PC-9 (cell line): ENCODE measurements around the gene TRIO. TPM values are rescaled to one million over a fixed set of nuclear protein-coding genes. Genes with fewer than 3 reads are reported as not detected.

ENCODE experiments used
- BruUV-seq: library from RNA; stranded (reverse); fragments of 400-500 nt; replicated peaks from 2 replicates; lab custom pipeline; 2021; lab: Mats Ljungman, UMichigan
- CTCF ChIA-PET: fragments of 300-600 bp; sonication (Branson Sonifier 250); formaldehyde crosslinking; loops from one replicate; lab custom pipeline; 2022; ENCODE audit warnings: antibody characterized with exemption; lab: Charles Lee
- POLR2A ChIA-PET: fragments of 300-600 bp; sonication (Branson Sonifier 250); formaldehyde crosslinking; loops from one replicate; lab custom pipeline; 2022; ENCODE audit warnings: antibody characterized with exemption; ENCODE audit not compliant: unreplicated experiment; lab: Charles Lee
- DNase-seq, 2 experiments: peaks; one replicate each; pipeline versions ENCODE4 v3.0.0 to v3.0.0-alpha.2; 2015 to 2022; ENCODE audit warnings: mixed read lengths in 1 of 2
- H2AFZ ChIP-seq: fragments of 200-600 bp; sonication (generic); 2 replicates; pipeline ENCODE4 v1.8.1; 2017; ENCODE audit warnings: antibody characterized with exemption
- H3F3A ChIP-seq: fragments of 200-600 bp; sonication (generic); 2 replicates; pipeline ENCODE4 v1.8.1; 2017; ENCODE audit warnings: antibody characterized with exemption, mild to moderate bottlenecking, low read depth; ENCODE audit not compliant: insufficient read depth
- H3K27ac ChIP-seq: fragments of 200-600 bp; sonication (generic); 2 replicates; pipeline ENCODE4 v1.6.1; 2016; ENCODE audit warnings: mixed run types
- H3K27me3 ChIP-seq: fragments of 200-600 bp; sonication (generic); 2 replicates; pipeline ENCODE4 v1.6.1; 2016; ENCODE audit warnings: low read depth, mixed run types; ENCODE audit not compliant: insufficient read depth
- H3K36me3 ChIP-seq: fragments of 200-600 bp; sonication (generic); 2 replicates; pipeline ENCODE4 v1.6.1; 2016; ENCODE audit warnings: low read depth, mixed run types
- H3K4me1 ChIP-seq: fragments of 200-600 bp; sonication (generic); replicated peaks from 2 replicates; pipeline ENCODE4 v1.6.1; 2016; ENCODE audit warnings: mixed run types; ENCODE audit not compliant: insufficient read depth
- H3K4me2 ChIP-seq: fragments of 200-600 bp; sonication (generic); 2 replicates; pipeline ENCODE4 v1.6.1; 2017; ENCODE audit warnings: mixed run types
- H3K4me3 ChIP-seq: fragments of 200-600 bp; sonication (generic); 2 replicates; pipeline ENCODE4 v1.6.1; 2016; ENCODE audit warnings: mixed run types
- H3K79me2 ChIP-seq: fragments of 200-600 bp; sonication (generic); 2 replicates; pipeline ENCODE4 v1.6.1; 2017; ENCODE audit warnings: low read depth, mixed run types
- H3K9me2 ChIP-seq: fragments of 200-600 bp; sonication (generic); 2 replicates; pipeline ENCODE4 v1.8.1; 2017; ENCODE audit warnings: mild to moderate bottlenecking; ENCODE audit not compliant: insufficient read depth
- H3K9me3 ChIP-seq: fragments of 200-600 bp; sonication (generic); 2 replicates; pipeline ENCODE4 v1.8.1; 2016; ENCODE audit warnings: low read depth; ENCODE audit not compliant: insufficient read depth
- H4K20me1 ChIP-seq: fragments of 200-600 bp; sonication (generic); 2 replicates; pipeline ENCODE4 v1.8.1; 2017; ENCODE audit not compliant: insufficient read depth
- CTCF ChIP-seq: fragments of 200-600 bp; sonication (generic); conservative IDR thresholded peaks from 2 replicates; pipeline ENCODE4 v1.6.1; 2017; ENCODE audit warnings: mixed run types, antibody characterized with exemption, mild to moderate bottlenecking, moderate library complexity
- EZH2 ChIP-seq: fragments of 200-600 bp; sonication (generic); IDR thresholded peaks from 2 replicates; pipeline ENCODE4 v1.8.0; 2017; ENCODE audit warnings: antibody characterized with exemption, low read depth
- intact Hi-C: fragments of 100-400 bp; cut with micrococcal nuclease; formaldehyde crosslinking; loops from one replicate; pipeline ENCODE4 v1.10.0; 2022; ENCODE audit not compliant: unreplicated experiment
- total RNA-seq: library from RNA; stranded (reverse); gene quantifications from 2 replicates; pipeline ENCODE4 v1.2.3, GENCODE V29; 2021

Gene TRIO
- total RNA-seq, 1 experiment from 2014 or later, result 596 TPM

DNA sequence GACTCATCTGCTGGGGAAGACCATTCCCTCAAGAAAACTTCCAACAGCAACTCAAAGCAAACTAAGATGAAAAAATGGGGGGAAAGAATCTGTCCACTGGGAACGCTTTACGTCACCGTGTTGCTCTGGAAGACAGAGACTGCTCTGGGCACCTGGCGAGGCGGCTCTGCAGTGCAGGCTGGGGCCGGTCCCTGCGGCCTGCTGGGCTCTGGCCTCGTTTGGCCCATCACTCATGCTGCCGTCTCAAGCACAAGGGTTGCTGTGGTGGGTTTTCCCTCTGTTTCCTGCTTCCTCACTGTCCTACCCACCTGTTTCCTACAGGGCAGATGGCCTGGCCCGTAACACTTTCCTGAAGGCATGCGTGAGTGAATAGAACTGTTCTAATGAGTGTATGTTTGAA, 345.6 kb downstream of the TRIO start:
- Histone ChIP-seq H3K9me3 (no peaks in the 10 kb centered on the region), H3K9me2 (no peaks in the 10 kb centered on the region), H4K20me1 (no peaks in the 10 kb centered on the region; the same call in 1 of the 2 replicates), H3K27ac (no peak overlapping the region), H3K79me2 (no peaks in the 10 kb centered on the region), H3K36me3 (peaks cover 38% of the 10 kb centered on the region), H3K27me3 (no peaks in the 10 kb centered on the region), H2AFZ (no peak overlapping the region), H3K4me1 (no peaks in the 10 kb centered on the region), H3K4me2 (no peak overlapping the region), H3F3A (peaks cover 9% of the 10 kb centered on the region), H3K4me3 (no peak overlapping the region)
- ChIA-PET CTCF (interaction anchor here (1.4 kb wide), 1 partner anchor 160 kb away, joined by 6 read pairs; no protein-coding TSS in a partner anchor), POLR2A (interaction anchor here (0.7 kb wide), 1 partner anchor 14 kb away, joined by 4 read pairs; no protein-coding TSS in a partner anchor)
- intact Hi-C loops, result loop anchor here (5.0 kb wide), 1 partner anchor 174 kb away; the partner anchor contains the start of gene OTULIN
- no TSS peak for BruUV-seq
- TF ChIP-seq CTCF (no peak), EZH2 (no peak)
- no peak for DNase-seq

- Histone ChIP-seq H3F3A (peaks cover 9% of the 10 kb centered on the region), H2AFZ (no peak overlapping the region), H3K9me2 (no peaks in the 10 kb centered on the region), H3K27me3 (no peaks in the 10 kb centered on the region), H3K4me3 (no peak overlapping the region), H3K4me2 (no peak overlapping the region), H3K36me3 (peaks cover 42% of the 10 kb centered on the region), H3K27ac (no peak overlapping the region), H4K20me1 (no peaks in the 10 kb centered on the region; the same call in 1 of the 2 replicates), H3K9me3 (no peaks in the 10 kb centered on the region), H3K79me2 (no peaks in the 10 kb centered on the region), H3K4me1 (no peaks in the 10 kb centered on the region)
- BruUV-seq, result no TSS peak
- TF ChIP-seq EZH2, result no peak
- no peak for TF ChIP-seq CTCF
- POLR2A ChIA-PET, result interaction anchor here (0.6 kb wide), 3 partner anchors 21 to 457 kb away, joined by 3 to 7 read pairs (median 3); no protein-coding TSS in a partner anchor
- DNase-seq, result peak; percentile 43 to 74
- CTCF ChIA-PET, result interaction anchor here (1.4 kb wide), 1 partner anchor 159 kb away, joined by 6 read pairs; no protein-coding TSS in a partner anchor
- intact Hi-C loops, result loop anchor here (2.0 to 5.0 kb wide), 5 partner anchors 93 to 519 kb away; partner anchors contain the start of genes OTULIN and OTULINL
These were observed 346.5 kb downstream of the TRIO start for GRCh38 chr5:14489643-14490042.

GRCh38 chr5:14490309-14490711, 347.2 kb downstream of the TRIO start:
- BruUV-seq, result no TSS peak
- Histone ChIP-seq H3K4me1 (no peaks in the 10 kb centered on the region), H3F3A (peaks cover 9% of the 10 kb centered on the region), H2AFZ (no peak overlapping the region), H3K4me2 (no peak overlapping the region), H3K9me3 (no peaks in the 10 kb centered on the region), H3K27me3 (no peaks in the 10 kb centered on the region), H4K20me1 (no peaks in the 10 kb centered on the region; the same call in 1 of the 2 replicates), H3K9me2 (no peaks in the 10 kb centered on the region), H3K27ac (no peak overlapping the region), H3K4me3 (no peak overlapping the region), H3K36me3 (peaks cover 43% of the 10 kb centered on the region), H3K79me2 (no peaks in the 10 kb centered on the region)
- DNase-seq, result no peak
- TF ChIP-seq EZH2, result no peak
- no peak for TF ChIP-seq CTCF
- ChIA-PET CTCF (interaction anchor here (1.4 kb wide), 1 partner anchor 158 kb away, joined by 6 read pairs; no protein-coding TSS in a partner anchor), POLR2A (interaction anchor here (0.6 kb wide), 1 partner anchor 193 kb away, joined by 3 read pairs; no protein-coding TSS in a partner anchor)
- intact Hi-C loops, result loop anchor here (2.0 to 5.0 kb wide), 4 partner anchors 92 to 518 kb away; partner anchors contain the start of gene OTULINL
